Measurements from ENCODE around the gene GAGE12D.
"Not testable (repeated sequence)": the region's sequence is repeated elsewhere in the genome, so short reads cannot be mapped to it uniquely, and the experiment has no call there.

- not testable (repeated sequence) for TF ChIP-seq CTCF (IDR thresholded peaks at IDR 0.05; ENCODE audit: insufficient read depth, low read length); POLR2AphosphoS5 (IDR thresholded peaks at IDR 0.05; ENCODE audit: low read depth); REST (IDR thresholded peaks at IDR 0.05; ENCODE audit: insufficient replicate concordance, low read depth); GABPA (IDR thresholded peaks at IDR 0.05; ENCODE audit: low read depth)
Measured at GRCh38 chrX:49550989-49551388, 9.5 kb downstream of the GAGE12D start, which contains the start of gene GAGE12E.

Data from HL-60 (cell line).